CD4-positive, alpha-beta T cell treated with Interleukin-6 for 4 hours (primary cell): ENCODE data around the gene LCORL.
"Not testable (repeated sequence)": the region's sequence is repeated elsewhere in the genome, so short reads cannot be mapped to it uniquely, and the experiment has no call there.

Experiments used
- DNase-seq: peaks from one replicate; pipeline ENCODE4 v3.0.0-alpha.2; 2020; ENCODE audit warnings: mixed read lengths

Gene LCORL

GRCh38 chr4:17924189-17924588 lies 97.4 kb downstream of the LCORL start:
- no peak for DNase-seq

DNA sequence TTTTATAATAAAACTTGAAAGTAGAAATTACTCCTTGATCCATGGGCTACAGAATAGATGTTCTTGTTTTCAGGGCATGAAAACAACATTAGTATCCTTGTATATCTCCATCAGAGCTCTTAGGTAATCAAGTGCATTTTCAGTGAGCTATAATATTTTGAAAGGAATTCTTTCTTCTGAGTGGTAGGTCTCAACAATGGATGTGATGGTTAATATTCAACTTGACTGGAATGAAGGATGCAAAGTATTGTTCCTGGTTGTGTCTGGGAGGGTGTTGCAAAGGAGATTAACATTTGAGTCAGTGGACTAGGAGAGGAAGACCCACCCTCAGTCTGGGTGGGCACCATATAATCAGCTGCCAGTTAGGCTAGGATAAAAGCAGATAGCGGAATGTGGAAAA lies 100.1 kb downstream of the LCORL start:
- DNase-seq = no peak

GRCh38 chr4:17920681-17921080 lies 100.9 kb downstream of the LCORL start:
- no peak for DNase-seq

DNA sequence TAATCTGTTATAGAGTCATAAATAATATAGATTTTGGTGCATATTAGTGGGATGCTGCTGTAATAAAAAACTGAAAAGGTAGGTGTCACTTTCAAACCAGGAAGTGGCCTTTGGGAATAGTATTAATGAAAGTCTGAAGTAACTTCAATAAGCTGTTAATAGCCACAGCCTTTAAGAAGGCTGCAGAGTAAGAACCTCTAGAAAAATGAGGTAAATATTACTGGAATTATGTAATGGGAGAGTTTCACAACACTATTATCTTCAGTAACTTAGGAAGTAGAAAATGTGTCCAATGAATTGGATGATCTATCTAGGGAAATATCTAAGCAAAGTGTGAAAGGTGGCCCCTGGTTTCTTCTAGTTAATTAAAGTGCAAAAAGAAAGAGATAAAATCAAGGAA lies 106.1 kb downstream of the LCORL start:
- DNase-seq = no peak

GRCh38 chr4:17912011-17912410 lies 109.5 kb downstream of the LCORL start:
- no peak for DNase-seq

DNA sequence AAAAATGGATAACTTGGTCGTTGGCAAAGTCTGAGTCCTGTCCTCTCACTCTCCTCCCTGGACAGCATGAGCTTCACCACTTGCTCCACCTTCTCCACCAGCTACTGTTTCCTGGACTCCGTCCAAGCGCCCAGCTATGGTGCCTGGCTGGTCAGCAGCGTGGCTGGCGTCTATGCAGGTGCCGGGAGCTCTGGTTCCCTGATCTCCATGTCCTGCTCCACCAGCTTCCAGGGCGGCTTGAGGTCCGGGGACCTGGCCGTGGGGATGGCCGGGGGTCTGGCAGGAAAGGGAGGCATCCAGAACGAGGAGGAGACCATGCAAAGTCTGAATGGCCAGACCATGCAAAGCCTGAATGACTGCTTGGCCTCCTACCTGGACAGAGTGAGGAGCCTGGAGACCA lies 109.9 kb downstream of the LCORL start:
- DNase-seq = no peak

GRCh38 chr4:17898553-17899055 lies 123.0 kb downstream of the LCORL start:
- no peak for DNase-seq

DNA sequence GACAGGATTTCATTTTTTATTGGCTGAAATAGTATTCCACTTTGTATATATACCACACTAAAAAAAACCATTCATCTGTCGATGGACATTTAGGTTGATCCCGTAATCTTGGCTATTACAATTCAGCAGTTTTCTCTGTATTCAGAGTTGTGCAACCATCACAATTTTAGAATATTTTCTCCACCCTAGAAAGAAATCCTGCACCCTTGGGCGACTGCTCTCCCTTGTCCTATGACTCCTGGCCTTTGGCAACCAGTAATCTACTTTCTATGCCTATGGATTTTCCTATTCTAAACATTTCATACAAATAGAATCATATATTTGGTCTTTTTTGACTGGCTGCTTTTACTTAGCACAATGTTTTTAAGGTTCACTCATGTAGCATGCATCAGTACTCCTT lies 126.1 kb downstream of the LCORL start:
- DNase-seq = no peak

- DNase-seq = no peak
Observed at GRCh38 chr4:17894421-17894820, 127.1 kb downstream of the LCORL start.

- DNase-seq = no peak
Observed at GRCh38 chr4:17889692-17890091, 131.9 kb downstream of the LCORL start.

GRCh38 chr4:17884511-17884910 lies 137.0 kb downstream of the LCORL start:
- no peak for DNase-seq

DNA sequence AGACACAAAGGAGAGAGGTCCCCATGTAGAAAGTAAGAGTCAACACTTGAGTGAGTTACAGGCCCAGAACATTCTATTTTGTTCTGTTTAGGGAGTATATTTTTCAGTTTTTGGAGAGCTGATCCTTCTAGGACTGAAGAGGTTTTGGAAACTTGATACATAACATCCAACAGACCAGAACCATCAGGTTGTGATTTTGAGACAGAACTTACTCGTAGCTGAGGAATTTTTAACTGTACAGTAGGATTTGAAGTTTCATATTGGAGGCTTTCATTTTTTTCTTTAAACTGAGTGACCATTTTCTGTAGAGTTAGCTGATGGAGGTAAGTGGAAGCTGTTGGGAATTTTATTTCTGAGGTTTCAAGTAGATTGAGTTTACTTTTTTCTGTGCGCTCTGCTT lies 137.5 kb downstream of the LCORL start:
- no peak for DNase-seq

DNA sequence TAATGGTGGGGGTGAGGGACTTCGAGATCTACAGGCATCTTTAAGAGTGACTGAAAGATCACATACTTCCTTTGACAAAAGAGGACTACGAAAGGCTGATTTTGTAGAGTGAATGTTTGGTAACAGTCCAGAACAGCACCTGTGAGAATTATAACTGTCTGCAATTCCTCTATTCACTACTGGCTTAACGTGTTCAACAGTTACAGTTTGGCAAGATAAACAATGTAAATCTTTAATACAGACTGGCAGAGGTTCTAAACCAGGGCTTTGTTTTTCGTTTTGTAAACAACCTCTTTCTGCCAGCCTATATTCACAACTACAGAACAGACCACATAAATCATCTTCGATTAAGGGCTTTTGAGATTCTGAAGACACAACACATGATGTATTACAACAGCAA lies 143.9 kb downstream of the LCORL start:
- DNase-seq = no peak

DNA sequence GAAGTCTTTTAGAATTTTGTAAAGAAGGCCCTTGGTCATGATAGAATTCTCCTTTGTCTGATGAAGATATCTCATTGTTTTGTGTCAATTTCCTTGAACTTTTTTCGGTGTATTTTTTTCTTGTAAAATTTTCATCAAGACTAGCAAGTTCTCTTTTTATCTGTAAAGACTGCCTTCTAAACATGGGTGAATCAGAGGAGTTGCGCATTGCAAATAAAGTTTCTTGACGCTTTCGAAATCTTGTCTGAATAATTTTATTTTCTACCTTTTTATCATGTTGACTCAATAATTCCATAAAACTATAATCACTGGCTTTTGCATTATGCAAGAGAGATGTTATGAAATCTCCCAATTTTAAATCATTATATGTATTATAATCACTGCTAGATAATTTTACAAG lies 144.6 kb downstream of the LCORL start:
- DNase-seq = no peak

DNA sequence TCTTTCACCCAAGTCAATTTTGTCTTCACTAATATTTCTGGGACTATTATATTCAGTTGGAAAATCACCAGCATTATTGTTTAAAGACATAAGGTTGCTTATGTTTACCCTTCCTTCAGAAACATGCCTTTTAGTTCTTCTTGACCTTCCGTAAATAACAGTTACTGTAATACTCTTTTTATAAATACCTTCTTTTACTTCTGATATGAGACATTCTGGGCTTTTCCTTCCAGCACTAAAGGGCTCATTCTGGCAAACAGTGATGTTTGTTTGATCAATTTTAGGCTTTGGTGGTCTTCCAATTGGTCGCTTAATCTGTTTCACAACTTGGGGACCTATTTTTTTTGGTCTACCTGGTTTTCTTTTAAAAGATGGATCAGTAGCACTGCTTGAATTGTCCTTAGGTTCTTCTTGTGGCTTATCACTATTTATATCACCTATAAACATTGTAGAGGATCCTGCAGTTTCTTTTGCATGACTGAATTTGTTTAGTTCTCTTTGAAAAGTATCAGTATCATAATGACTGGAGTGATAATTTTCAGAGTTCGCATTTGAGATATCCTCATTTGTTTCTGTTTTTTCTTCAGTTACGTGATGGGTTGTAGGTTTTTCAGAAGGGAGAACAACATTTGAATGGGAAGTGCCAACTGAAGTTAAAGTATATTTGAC lies 146.0 kb downstream of the LCORL start:
- no peak for DNase-seq

DNA sequence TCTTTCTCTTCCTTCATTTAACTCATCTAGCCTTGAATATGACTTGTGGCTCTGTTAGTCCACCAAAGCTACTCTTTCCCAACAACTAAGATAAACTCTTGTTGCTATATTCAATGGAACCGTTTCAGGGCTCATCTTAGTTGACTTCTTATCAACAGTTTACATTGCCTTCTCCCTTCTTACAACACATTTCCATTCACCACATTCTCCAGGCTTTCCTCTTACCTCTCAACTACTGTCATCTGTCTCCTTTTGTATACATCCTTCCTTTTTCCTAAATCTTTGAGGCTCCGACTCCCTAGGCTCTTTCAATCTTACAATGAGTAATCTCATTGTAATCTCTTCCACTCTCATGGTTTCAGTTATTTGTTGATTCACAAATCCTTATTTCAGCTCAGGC lies 152.2 kb downstream of the LCORL start:
- DNase-seq = no peak

DNA sequence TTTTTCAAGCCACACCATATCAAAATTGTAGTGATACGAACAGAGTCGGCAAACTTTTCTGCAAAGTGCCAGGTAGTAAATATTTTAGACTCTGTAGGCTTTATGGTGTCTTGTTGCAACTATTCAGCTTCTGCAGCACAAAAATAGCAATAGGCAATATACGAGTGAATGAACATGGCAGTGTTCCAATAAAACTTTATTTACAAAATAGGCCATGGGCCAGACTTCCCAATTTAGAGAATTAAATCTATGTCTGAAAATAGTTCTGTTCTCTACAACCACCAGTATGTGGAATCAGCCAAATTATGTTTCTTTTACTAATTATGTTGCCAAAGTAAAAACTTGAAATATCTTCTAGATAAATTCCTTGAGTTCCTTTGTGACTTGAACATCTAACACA lies 154.3 kb downstream of the LCORL start:
- no peak for DNase-seq

GRCh38 chr4:17866810-17867209 lies 154.7 kb downstream of the LCORL start:
- DNase-seq = no peak

GRCh38 chr4:17865866-17866363 lies 155.6 kb downstream of the LCORL start:
- DNase-seq = no peak

DNA sequence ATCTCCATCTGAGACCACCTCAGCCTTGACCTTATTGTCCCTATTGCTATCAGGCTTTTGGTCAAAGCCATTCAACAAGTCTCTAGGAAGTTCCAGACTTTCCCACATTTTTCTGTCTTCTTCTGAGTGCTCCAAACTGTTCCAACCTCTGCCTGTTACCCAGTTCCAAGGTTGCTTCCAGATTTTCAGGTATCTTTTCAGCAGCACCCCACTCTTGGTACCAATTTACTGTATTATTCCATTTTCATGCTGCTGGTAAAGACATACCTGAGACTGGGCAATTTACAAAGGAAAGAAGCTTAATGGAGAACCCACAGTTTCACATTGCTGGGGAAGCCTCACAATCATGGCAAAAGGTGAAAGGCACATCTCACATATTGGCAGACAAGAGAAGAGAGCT lies 159.6 kb downstream of the LCORL start:
- DNase-seq = not testable (repeated sequence)

- DNase-seq = no peak
Observed at GRCh38 chr4:17859793-17860406, 161.7 kb downstream of the LCORL start.

- no peak for DNase-seq
Observed at GRCh38 chr4:17854036-17854435, 167.5 kb downstream of the LCORL start.

- DNase-seq = no peak
Observed at GRCh38 chr4:17851959-17852358, 169.6 kb downstream of the LCORL start.

- not testable (repeated sequence) for DNase-seq
Observed at GRCh38 chr4:17850295-17850694, 171.3 kb downstream of the LCORL start.

- no peak for DNase-seq
Observed at GRCh38 chr4:17846266-17846665, 175.3 kb downstream of the LCORL start.
